HG03159 (cell line): ENCODE data around the gene CYP39A1.

Source experiments
- ATAC-seq: cut with Tn5 transposase; IDR thresholded peaks from one replicate; pipeline ENCODE4 v1.9.1; 2021; ENCODE audit warnings: mild to moderate bottlenecking, moderate library complexity; ENCODE audit not compliant: unreplicated experiment

Gene CYP39A1

GRCh38 chr6:46652603-46653438, at the start of gene CYP39A1, which contains the start of gene SLC25A27:
Gene CYP39A1 (minus strand): TSS chr6:46652818. CDS start chr6:46652582, 236 bp downstream.
Gene SLC25A27 (plus strand): TSS chr6:46652975. CDS start chr6:46653193, 218 bp downstream.
- peak; percentile 100 for ATAC-seq

DNA sequence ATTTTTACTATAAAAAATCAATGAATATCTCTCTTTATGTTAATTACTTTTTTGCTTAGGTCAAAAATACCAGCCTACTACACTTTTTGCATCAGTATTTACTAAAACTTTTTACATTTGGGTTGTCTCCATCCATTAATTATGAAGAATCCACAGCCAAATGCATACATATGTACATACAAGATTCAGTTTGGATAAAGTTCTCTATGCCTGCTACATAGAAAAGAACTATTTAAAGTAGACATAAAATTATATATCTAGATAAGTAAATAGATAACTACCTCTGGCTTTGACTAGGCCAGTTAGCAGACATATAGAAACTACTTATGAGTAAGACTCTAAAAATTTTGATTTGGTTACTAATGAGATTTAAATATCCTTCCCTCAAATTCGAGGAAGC, 47.4 kb upstream of the CYP39A1 start:
- no peak for ATAC-seq

- ATAC-seq, result no peak
Observed at GRCh38 chr6:46690911-46691451, 38.4 kb upstream of the CYP39A1 start.

- ATAC-seq, result no peak
Observed at GRCh38 chr6:46690141-46690755, 37.6 kb upstream of the CYP39A1 start.

- ATAC-seq, result no peak
Observed at GRCh38 chr6:46689657-46690056, 37.0 kb upstream of the CYP39A1 start.

DNA sequence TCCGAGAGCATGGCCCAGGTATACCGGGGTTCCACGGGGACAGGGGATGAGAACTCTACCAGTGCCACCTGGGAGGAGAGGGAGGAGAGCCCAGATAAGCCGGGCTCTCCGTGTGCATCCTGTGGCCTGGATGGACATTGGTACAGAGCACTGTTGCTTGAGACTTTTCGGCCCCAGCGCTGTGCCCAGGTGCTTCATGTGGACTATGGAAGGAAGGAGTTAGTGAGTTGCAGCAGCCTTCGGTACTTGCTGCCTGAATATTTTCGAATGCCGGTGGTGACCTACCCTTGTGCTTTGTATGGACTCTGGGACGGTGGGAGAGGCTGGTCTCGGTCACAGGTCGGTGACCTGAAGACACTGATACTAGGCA, 36.3 kb upstream of the CYP39A1 start:
- no peak for ATAC-seq

- no peak for ATAC-seq
Observed at GRCh38 chr6:46688117-46688965, 35.7 kb upstream of the CYP39A1 start.

- ATAC-seq, result no peak
Observed at GRCh38 chr6:46687619-46688097, 35.0 kb upstream of the CYP39A1 start, which contains the start of gene TDRD6. Gene TDRD6 (plus strand): TSS chr6:46687885. CDS start chr6:46688129, 244 bp downstream.

GRCh38 chr6:46684771-46685170, 32.2 kb upstream of the CYP39A1 start:
- ATAC-seq, result no peak

DNA sequence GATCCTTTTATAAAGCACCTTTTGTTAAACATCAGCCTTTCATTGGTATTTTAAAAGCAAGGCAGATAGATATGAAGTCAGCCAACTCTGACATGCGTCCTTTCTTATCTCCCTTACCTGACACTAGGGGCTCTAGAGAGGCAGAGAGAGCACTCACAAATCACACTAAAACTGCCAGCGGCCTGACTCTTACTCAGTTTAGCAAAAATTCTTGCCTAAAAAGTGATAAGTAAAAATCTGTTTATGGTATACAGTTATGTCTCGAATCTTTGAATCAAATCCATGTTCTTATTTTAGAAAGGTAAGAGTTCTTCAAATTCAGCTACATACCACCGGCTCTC, 24.7 kb upstream of the CYP39A1 start:
- ATAC-seq, result peak; percentile 61

DNA sequence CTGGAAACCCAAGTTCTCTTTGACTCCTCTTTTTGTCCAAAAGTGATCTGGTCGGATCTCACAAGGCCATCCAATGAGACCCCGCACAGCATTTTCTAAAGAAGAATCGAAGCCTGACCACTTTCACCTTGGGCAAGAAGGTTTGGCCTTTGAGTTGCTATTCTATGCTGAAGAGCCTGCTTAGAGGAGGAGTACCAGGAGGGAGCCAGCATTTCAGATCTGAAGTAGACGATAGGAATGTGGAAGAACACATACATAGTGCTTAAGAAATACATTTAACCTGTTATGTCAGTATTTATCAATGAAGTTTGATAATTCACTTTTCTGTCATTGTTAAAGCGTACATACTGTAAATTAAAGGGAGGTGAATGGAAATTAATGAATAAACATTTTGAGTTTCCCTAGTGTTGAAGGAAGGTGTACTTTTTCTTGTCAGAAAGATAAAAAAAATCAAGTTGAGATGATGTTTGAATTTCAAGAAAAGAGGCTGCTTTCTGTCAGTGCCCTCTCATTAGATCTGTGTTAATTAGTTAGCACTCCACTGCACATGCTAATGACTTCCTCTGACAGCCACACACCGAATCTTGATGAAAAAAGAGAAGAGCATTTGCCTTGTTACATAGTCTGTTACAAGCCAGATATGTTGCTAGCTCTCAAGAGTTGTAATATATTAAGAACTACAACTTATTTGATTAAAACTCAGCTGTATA, 24.1 kb upstream of the CYP39A1 start:
- ATAC-seq, result no peak

DNA sequence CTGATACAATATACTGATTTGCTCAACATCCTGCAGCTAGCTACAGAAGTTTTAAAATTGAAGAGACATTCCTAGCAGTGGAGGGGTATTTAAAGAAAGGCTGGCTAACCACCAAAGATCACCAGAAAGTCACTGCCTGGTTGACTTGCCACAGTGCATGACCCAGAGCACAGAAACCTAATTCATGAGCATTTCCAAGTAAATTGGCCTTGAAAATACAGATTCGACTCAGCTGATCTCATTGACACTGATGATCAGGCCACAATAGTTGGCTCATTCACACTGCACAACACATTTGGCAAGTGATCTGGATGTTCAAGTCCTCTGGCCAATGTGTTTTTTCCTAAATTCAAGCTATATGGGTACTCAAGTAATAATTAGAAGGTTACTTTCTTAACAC, 21.8 kb upstream of the CYP39A1 start:
- ATAC-seq, result no peak

DNA sequence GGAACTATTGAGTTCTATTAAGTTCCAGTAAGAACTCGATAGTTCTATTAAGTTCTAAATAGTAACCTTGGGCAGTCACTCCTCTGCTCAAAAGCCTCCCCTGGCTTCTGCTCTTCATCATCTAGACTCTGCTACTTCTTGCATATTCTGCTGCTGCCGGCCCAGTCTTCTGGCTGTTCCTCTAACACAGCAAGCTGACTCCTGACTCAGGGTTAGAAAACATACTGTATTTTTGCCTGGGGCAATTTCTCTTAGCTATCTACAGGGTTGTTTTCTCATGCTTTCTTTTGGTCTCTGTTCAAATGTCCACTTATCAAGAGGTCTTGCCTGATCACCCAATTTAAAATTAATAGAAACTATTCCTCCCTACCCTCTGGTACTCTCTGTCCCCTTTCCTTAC, 14.8 kb upstream of the CYP39A1 start:
- ATAC-seq, result no peak

- ATAC-seq, result no peak
Observed at GRCh38 chr6:46661483-46661882, 8.9 kb upstream of the CYP39A1 start.

DNA sequence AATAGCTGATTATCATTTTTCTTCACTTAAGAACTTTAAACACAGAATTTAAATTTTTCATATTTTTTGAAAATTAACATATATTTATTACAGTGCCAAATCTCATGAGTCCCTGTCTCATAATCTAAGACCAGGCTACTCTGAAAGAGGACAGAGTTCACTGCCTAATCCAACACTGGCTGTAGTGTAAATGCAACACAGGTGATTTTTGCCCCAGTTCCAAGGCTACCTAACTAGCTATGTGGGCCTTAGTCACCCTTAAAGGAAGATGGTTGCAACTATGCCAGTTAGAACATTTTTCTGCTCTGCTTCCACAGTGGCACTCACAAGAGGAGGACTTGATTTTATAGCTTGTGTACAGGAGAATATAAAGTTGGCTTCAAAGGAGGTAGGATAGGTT, 5.0 kb upstream of the CYP39A1 start:
- no peak for ATAC-seq

GRCh38 chr6:46655803-46656202, 3.2 kb upstream of the CYP39A1 start:
- no peak for ATAC-seq

DNA sequence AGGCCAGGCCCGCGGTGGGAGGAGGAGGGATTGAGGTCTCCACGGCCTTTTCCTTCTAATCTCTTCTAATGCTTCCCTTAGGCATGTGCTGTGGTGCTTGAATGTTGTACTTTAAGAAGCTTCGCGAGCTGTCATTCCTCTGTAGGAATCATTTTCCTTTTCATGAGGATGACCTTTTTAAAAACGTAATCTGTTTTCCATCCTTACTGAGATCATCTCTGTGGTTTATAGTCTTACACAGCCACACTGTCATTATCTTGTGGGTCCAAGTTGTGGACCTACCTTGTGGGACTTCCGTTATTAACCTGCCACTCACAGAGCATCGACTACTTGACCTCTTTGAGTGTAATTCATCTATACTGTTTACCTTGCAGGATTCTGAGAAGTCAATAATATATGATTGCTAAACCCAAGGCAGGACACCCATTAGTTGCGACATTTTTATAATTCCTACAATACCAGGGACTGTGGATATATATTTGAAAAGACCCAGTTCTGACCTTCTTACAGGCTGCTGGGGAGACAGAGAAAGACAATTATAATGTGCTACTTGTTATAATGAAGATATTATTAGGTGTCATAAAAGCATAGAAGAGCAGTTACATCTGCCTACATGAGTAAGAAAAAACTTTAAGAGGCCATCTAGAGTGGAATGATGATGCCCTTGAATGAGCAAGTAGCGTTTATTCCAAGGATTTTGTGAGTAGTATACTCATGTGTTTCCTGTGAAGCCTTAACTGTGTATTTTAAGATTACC, 999 bp upstream of the CYP39A1 start:
- no peak for ATAC-seq

GRCh38 chr6:46652232-46652602, 401 bp downstream of the CYP39A1 start:
- no peak for ATAC-seq

DNA sequence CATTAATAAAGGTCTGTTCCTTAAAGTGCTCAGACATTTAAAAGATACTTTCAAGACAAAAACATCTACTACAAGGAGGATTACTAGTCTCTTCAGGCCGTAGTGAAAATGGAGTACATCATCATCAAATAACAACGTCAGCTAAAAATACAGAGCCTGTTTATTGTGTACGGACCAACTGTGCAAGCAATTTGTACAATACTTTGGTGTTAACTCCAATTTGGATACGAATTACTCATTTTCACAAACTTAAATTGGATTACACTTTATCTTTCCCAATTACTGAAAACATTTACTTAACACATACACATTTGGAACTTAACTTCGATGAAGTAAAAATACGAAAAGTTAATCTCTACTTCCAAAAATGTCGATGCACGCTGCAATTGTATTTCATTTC, 802 bp downstream of the CYP39A1 start:
- ATAC-seq, result no peak

DNA sequence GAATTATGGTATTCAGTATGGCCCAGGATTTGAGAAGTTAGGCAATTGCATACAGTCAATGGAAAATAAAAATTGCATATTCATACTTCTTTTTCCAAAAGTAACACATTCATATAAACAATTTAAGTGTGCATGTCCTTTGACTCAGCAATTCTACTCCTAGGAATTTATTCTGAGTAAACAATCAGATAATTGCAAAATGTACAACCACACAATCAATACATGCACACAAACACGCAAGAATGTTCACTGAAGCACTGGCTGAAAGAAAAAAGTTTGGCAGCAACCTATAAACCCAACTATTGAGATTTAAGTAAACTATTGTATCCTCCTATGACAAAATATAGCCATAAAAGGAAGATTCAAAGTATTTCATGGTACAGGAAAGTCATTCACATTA, 1.6 kb downstream of the CYP39A1 start:
- no peak for ATAC-seq
